Measurements from ENCODE around the gene ICAM4.
"Not testable (repeated sequence)": the region's sequence is repeated elsewhere in the genome, so short reads cannot be mapped to it uniquely, and the experiment has no call there.

The ICAM4 gene, protein sequence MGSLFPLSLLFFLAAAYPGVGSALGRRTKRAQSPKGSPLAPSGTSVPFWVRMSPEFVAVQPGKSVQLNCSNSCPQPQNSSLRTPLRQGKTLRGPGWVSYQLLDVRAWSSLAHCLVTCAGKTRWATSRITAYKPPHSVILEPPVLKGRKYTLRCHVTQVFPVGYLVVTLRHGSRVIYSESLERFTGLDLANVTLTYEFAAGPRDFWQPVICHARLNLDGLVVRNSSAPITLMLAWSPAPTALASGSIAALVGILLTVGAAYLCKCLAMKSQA

DNA sequence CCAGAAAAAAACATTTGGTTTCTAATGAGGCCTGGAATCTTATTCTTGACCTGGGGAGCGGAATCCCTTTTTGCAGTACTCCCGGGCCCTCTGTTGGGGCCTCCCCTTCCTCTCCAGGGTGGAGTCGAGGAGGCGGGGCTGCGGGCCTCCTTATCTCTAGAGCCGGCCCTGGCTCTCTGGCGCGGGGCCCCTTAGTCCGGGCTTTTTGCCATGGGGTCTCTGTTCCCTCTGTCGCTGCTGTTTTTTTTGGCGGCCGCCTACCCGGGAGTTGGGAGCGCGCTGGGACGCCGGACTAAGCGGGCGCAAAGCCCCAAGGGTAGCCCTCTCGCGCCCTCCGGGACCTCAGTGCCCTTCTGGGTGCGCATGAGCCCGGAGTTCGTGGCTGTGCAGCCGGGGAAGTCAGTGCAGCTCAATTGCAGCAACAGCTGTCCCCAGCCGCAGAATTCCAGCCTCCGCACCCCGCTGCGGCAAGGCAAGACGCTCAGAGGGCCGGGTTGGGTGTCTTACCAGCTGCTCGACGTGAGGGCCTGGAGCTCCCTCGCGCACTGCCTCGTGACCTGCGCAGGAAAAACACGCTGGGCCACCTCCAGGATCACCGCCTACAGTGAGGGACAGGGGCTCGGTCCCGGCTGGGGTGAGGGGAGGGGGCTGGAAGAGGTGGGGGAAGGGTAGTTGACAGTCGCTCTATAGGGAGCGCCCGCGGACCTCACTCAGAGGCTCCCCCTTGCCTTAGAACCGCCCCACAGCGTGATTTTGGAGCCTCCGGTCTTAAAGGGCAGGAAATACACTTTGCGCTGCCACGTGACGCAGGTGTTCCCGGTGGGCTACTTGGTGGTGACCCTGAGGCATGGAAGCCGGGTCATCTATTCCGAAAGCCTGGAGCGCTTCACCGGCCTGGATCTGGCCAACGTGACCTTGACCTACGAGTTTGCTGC is at the start of gene ICAM4:
Gene ICAM4 (plus strand): TSS at position 153 of the 935 bp plus-strand sequence. CDS start 58 bp downstream, at position 211.
- no peak for FAIRE-seq

DNA sequence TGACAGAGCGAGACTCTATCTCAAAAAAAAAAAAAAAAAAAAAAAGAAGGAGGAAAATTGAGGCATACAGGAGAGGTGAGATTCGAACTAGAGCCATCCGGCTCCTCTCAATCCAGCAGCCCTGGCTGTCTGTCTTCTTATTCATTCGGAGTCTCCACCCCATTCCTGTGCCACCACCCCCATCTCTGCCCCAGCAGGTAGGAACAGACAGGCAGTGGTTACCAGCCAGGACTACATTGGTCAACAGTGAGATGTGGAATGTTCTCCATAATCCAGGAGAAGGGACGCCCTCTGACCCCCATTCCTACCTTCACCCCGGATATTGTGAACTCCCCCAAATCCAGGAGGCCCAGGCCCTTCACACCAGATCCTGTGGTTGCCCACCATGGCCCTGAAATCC is 49.1 kb upstream of the ICAM4 start:
- FAIRE-seq, result no peak

DNA sequence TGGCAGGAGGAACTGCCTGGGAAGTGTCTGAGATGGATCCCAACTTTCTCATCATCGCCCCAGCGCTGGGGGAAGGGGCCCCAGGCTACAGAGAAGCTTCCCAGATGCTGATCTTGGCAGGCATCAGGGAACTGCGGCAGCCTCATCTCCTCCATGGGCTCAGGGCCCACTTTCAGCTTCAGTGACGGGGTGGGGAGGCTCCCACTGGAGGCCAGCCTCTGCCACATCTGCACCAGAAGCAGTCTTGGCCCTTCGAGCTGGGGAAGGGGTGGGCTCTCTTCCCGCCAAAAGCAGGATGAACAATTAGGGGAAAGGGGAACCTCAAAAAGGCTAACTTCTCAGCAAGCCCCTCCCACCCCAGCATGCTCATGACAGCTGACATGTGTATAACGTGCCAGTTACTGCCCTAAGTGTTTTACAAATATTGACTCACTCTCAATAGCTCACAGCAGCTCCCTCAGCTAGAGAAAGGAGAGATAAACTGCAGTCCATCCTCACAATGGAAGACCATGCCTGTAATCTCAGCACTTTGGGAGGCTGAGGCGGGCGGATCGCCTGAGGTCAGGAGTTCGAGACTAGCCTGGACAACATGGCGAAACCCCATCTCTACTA is 48.5 kb upstream of the ICAM4 start:
- FAIRE-seq, result peak; percentile 75

DNA sequence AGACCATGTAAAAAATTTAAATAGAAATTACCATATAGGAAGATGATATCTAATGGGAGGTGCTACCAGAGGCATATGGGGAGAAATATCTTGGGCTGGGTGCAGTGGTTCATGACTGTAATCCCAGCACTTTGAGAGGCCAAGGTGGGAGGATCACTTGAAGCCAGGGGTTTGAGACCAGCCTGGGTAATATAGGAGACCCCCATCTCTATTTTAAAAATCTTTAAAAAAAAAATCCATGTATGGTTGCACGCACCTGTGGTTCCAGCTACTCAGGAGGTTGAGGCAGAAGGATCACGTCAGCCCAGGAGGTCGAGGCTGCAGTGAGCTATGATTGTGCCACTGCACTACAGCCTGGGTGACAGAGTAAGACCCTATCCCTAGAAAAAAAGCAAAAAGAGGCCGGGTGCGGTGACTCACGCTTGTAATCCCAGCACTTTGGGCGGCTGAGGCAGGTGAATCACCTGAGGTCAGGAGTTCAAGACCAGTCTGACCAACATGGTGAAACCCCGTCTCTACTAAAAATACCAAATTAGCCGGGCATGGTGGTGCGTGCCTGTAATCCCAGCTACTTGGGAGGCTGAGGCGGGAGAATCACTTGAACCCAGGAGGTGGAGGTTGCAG is 44.8 kb upstream of the ICAM4 start:
- not testable (repeated sequence) for FAIRE-seq

DNA sequence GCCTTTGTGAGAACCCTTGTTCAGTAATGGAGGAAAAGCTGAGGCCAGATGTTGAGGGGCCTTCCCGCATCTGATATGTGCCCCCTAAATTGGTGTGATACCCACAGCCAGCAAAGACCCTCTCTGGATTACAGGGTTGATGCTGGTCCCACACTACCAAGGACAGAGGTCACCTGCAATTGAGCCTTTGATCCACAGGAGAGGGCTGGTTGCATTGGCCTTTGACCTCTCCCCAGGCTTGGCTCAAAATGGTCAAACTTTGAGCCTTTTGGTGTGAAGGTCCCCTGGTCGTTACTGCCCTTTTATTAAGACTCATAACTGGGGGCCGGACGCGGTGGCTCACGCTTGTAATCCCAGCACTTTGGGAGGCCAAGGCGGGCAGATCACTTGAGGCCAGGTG is 43.1 kb upstream of the ICAM4 start:
- no peak for FAIRE-seq

DNA sequence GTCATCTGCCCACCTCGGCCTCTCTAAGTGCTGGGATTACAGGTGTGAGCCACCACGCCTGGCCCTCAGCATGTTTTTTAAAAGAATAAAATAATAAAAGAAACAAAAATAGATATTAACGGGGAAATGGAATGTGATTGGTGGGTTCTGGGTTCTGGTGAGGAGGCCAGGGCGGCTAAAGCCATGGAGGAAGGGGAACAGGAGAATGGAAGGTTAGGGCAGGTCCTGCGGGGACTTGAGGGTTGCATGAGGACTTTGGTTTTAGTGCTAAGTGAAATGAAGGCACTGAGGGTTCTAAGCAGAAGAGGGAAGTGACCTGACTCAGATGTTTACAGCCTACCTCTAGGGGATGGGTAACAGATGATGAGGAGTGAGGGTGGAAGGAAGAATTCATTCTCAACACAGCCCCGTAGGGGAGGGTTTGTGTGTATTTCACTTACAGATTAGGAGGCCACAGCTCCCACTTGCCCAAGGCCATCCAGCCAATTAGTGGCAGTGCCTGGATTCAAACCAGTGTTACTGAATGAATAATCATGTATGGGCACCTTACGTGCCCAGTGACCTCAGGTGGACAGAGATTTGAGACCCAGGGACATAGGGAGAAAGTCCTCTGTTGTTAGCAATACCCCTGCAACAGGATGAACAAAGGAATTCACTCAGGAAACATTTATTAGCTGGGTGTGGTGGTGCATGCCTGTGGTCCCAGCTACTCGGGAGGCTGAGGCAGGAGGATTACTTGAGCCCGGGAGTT is 41.4 kb upstream of the ICAM4 start:
- no peak for FAIRE-seq

DNA sequence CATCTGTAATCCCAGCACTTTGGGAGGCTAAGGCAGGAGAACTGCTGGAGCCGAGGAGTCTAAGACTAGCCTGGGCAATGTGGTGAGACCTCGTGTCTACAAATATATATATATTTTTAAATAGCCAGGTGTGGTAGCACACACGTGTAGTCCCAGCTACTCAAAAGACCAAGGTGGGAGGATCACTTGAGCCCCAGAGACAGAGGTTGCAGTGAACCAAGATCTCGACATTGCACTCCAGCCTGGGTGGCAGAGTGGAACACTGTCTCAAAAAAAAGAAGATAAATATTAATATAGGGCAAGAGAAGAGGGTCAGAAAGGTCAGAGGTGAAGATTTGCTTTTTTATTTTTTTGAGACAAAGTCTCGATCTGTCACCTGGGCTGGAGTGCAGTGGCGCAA is 40.2 kb upstream of the ICAM4 start:
- no peak for FAIRE-seq

DNA sequence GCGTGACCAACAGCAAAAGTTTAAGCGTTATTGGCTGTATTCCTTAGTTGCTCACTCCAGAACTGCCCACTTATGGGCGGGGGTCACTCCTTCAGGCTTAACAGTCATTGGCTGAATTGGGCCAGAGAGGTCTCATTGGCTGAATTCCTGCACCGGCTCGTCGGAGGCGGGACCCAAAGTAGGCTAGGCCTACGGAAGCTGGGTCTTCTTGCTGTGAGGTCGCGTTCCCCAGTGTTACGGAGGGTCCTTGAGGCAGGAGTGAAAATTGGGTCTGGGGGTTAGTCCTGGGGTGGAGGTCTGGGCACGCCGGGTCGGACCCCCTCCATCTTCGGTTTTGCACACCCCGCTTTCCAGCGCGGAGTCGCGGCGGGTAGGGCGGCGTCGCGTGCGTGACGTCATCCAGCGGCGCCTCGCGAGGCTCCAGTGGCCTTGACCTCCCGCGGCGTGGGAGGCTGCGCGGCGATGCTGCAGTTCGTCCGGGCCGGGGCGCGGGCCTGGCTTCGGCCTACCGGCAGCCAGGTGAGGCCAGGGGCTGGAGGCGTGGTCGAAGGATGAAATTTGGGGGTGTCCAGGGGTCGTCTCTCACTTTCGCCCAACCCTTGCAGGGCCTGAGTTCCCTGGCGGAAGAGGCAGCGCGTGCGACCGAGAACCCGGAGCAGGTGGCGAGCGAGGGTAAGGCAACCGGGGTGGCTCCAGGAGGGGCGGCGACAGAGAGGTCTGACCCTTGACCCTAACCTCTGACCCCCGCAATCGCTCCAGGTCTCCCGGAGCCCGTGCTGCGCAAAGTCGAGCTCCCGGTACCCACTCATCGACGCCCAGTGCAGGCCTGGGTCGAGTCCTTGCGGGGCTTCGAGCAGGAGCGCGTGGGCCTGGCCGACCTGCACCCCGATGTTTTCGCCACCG is 34.7 kb upstream of the ICAM4 start, which contains the start of gene MRPL4:
Gene MRPL4 (plus strand): TSS at position 423 of the 903 bp plus-strand sequence. CDS start 40 bp downstream, at position 463.
- FAIRE-seq, result peak; percentile 96

DNA sequence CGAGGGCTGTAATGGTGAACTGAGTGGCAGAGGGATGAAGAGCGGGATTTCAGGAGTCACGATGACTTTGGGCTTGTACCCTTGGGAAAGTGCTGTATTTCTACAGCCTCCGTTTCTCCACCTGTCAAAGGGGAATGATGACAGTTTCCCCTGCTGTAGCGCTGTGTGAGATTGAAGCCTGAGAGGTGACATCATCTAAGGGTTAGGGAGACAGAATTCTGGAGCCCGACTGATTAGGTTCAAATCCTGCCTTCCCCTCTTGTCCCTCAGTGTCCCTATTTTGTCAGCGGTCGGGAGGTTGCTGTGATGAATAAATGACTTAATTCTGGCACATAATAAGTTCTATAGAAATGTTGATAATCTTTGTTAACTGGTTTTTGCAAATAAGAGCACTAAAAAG is 34.0 kb upstream of the ICAM4 start:
- no peak for FAIRE-seq

DNA sequence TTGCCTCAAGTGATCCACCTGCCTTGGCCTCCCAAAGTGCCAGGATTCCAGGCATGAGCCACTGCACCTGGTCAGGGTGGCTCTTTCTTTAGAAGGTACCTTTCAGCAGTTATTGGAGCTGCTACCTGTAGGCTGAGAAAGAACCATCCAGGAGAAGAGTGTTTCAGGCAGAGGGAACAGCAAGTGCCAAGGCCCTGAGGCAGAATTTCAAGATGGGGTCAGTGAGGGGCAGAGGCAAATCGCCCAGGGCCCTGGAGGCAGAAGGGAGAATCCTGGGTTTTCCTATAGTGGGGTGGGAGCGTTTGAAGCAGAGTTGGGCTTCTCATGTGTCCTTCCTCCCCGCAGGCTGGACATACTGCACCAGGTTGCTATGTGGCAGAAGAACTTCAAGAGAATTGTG is 32.5 kb upstream of the ICAM4 start:
- FAIRE-seq, result no peak

DNA sequence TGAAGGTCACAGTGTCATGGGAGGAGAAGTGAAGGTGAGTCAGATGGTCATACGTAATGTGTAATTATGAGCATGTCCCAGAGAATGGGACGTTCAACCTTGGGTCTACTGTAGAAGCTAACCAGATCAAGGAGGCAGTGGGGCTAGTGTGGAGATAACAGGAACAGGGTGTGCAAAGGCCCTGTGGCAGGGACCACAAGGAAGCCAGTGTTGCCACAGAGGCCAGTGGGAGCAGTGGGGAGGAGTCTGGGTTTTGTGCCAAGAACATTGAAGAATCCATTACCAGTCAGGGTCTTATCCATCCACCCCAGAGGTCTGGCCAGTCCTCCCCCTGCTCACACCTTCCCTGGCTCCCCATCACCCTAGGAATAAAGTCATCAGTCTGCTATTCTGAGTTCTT is 31.4 kb upstream of the ICAM4 start:
- no peak for FAIRE-seq

DNA sequence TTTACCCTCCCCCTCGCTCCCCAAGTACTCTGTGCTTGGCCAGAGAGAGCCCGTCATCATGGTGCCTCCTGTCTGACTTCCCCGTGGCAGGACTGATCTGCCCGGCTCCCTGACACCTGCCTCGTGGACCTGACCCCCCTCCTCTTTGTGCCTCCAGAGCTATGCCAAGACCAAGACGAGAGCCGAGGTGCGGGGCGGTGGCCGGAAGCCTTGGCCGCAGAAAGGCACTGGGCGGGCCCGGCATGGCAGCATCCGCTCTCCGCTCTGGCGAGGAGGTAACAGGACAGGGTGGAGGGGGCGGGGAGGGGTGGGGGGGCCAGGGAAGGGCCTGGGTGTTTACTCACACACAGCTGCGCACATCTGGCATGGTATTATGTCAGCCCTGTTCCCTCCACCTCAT is 30.2 kb upstream of the ICAM4 start:
- no peak for FAIRE-seq

DNA sequence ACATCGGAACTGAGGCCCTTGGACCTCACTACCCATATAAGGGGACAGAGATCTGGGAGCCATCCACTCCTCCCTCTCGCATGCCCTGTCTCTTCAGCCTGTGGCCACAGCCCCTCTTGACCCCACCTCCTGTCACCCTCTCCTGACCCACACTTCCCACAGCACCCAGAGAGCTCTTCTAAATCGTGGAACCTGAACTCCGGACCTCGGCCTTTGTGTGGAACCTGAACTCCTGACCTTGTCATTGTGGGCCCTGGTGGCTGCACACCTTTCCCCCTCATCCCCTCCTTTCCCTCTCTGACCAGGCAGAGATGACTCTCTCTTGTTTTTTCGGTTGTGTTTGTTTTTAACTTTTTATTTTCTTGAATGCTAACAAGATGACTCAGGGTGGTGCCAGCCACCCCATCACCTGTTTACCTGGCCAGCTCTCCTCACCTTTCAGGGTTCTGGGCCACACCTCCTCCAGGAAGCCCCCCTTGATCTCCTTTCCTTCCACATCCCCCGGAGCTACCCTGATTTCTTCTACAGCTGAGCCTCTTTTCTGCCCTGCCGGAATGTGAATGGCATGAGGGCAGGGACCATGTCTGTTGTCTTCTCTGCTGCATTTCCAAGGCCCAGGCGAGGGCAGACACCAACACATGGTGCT is 29.7 kb upstream of the ICAM4 start:
- FAIRE-seq, result no peak

DNA sequence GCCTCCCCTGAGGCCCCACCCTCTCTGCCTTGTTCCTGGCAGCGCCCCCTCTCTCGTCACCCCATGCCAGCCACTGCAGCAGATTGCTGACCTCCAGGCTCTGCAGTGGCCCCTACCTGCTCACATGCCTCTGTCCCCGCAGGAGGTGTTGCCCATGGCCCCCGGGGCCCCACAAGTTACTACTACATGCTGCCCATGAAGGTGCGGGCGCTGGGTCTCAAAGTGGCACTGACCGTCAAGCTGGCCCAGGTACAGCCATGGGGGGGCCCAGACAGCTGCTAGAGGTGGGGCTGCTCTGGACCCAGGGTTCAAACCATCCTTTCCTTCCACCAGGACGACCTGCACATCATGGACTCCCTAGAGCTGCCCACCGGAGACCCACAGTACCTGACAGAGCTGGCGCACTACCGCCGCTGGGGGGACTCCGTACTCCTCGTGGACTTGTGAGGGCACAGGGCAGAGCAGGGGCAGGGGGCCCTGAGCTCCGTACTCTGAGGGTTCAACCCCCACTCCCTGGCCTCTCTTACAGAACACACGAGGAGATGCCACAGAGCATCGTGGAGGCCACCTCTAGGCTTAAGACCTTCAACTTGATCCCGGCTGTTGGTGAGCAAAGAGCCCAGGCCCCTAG is 28.6 kb upstream of the ICAM4 start:
- no peak for FAIRE-seq

DNA sequence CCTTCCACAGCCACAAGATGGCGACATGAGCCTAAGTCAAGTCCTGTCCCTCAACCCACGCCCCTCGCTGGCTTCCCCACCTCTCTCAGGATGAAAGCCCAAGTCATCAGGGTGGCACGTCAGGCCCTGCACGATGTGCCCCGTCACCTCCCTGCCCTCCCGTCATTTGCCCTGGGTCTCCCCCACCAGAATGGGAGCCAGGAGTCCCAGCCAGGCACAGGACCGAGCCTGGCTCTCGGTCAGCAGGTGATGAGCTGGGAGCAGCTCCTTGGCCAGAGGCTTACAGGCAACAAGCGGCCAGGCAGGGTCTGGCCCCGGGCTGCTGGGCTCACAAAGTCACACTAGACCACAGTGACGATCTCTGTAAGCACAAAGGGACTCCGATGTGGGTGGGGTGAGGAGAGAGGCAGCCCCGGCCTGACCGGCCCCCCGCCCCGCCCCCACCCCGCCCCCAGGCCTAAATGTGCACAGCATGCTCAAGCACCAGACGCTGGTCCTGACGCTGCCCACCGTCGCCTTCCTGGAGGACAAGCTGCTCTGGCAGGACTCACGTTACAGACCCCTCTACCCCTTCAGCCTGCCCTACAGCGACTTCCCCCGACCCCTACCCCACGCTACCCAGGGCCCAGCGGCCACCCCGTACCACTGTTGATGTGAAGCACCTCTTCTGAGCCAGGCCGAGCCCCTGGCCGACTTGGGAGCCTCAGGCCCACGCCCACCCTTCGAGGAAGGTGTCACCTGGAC is 27.4 kb upstream of the ICAM4 start:
- no peak for FAIRE-seq

DNA sequence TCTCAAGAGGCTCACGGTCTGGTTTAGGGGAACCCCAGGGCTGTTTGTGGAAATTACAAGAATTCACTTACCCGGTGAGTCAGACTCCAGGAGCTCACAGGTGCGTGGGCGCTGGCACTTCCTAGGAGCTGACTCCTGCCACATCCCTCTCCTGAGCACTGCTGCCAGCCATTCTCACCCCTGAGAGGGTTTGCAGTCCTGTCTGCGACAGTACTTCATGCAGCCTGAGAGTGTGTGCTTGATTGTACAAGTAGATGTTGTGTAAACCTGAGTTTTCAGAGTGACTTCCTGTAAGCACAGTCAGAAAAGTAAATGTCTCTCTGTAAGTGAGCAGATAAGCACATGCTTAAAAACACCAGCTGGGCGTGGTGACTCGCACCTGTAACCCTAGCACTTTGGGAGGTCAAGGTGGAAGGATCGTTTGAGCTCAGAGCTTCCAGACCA is 26.6 kb upstream of the ICAM4 start:
- FAIRE-seq, result no peak

DNA sequence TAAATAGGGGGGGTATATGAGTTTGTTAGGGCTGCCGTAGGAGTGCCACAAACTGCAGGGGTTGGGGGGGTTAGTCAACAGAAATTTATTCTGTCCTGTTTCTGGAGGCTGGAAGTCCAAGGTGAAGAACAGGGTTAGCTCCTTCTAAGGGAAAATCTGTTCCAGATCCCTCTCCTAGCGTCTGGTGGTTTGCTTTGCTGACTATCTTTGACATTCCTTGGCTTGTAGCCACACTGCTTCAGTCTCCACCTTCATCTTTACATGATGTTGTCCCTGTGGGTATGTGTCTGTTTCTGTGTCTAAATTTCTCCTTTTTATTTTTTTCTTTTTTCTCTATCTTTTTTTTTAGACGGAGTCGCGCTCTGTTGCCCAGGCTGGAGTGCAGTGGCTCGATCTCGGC is 24.0 kb upstream of the ICAM4 start:
- no peak for FAIRE-seq

DNA sequence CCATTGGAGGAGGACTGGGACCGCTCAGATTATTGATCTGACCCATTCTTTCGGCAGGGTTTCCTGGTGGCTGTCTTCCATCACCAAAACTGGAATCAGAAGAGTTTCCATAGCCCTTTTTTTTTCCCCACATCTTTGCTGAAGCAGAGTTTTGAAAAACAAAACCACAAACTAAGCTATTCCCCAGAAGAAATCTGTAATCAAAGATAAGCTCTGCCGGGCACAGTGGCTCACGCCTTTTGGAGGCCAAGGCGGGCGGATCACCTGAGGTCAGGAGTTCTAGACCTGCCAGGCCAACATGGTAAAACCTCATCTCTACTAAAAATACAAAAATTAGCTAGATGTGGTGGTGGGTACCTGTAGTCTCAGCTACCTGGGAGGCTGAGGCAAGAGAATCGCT is 20.0 kb upstream of the ICAM4 start:
- FAIRE-seq, result no peak

DNA sequence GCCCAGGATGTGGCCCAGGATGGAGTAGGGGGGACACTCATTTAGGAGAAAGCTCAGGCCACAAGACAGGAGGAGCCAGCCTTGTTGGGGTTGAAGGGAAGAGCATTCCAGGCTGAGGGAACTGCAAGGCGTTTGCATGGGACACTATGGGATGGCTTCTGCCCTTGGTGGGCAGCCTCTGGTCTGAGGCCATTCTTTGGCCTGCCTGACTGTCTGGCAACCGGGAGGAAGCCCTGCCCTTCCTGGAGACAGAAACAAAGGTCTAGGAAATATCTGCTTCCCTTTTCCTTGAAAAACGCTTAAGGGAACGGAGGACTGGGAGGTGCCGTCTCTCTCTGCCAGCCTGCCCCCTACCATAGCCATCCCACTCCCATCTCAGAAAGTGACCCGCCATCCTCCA is 18.7 kb upstream of the ICAM4 start:
- no peak for FAIRE-seq
